ENCODE data around the gene APOBEC4.

APOBEC4 gene

DNA sequence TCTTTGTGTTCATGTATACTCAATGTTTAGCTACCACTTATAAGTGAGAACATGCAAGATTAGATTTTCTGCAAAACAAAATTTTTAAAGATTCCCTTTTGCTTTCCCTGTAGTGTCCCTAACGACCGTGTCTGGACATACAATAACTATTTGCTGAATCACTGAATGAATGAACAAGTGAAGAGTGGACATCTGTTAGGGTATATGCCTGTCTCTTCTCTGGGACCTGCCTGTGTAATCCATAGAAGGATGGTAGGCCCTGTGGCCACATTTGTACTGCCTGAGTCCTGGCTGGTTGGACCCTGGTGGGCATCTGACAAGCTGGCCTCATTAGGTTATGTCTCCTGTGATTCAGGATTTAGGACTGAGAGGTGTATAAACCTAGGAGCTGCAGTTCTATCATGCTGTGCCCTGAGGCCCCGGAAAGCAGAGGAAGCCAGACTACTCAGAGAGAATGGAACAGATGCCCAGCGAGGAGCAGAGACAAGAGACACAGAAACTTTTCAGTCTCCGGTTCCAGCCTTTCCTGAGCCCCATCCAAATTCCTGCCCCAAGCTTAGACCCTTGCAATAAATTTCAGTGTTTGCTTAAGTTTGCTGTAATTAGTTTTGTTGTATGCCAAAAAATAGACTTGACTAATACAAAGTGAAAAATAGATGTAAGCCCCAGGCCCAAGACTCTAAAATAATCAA is 55.3 kb downstream of the APOBEC4 start:
- DNase-seq, result no peak

DNA sequence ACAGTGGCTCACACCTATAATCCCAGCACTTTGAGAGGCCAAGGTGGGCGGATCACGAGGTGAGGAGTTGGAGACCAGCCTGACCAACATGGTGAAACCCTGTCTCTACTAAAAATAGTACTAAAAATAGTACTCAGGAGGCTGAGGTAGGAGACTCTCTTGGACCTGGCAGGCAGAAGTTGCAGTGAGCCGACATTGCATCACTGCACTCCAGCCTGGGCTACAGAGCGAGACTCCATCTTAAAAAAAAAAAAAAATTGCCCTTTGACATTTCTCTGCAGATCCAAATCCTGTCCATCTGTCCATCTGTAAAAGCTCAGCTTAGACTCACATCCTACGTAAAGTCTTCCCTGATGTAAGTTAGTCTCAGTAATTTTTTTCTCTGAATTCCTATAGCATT is 56.6 kb downstream of the APOBEC4 start:
- no peak for DNase-seq
